ENCODE data around the gene FBL.
"Not testable (repeated sequence)": the region's sequence is repeated elsewhere in the genome, so short reads cannot be mapped to it uniquely, and the experiment has no call there.

GRCh38 chr19:39876486-39876885 lies 30.3 kb upstream of the FBL start:
- not testable (repeated sequence) for TF ChIP-seq CTCF, POLR2A (IDR thresholded peaks at IDR 0.05)

Measured in prostate gland (tissue), 2 donors.